H1 (cell line): ENCODE results near the gene AFG1L. TPM values are rescaled to one million over a fixed set of nuclear protein-coding genes. Genes with fewer than 3 reads are reported as not detected.

Experiments used
- CTCF ChIA-PET: fragments of 300-600 bp; sonication (Branson Sonifier 250); formaldehyde crosslinking; loops from one replicate; lab custom pipeline; 2021; ENCODE audit not compliant: partially characterized antibody; lab: Charles Lee
- POLR2A ChIA-PET: fragments of 300-600 bp; sonication (Branson Sonifier 250); formaldehyde crosslinking; loops from one replicate; lab custom pipeline; 2021; ENCODE audit warnings: inconsistent platforms; ENCODE audit not compliant: partially characterized antibody; lab: Charles Lee
- DNase-seq, 2 experiments: peaks; one replicate each; pipeline versions ENCODE4 v3.0.0 to v3.0.0-alpha.2; 2010 to 2022; ENCODE audit warnings: low spot score in 2 of 2, low read depth in 1 of 2, mixed read lengths in 1 of 2
- FAIRE-seq: peaks from 2 replicates; lab custom pipeline; 2011; peaks lifted over from hg19 to GRCh38; lab: Jason Lieb, UNC
- H2AFZ ChIP-seq: 2 replicates; pipeline ENCODE4 v1.8.1; 2012; ENCODE audit warnings: low read length, inconsistent platforms
- H2AK5ac ChIP-seq: 2 replicates; pipeline ENCODE4 v1.6.1; 2013; ENCODE audit warnings: low read depth, low read length
- H2BK120ac ChIP-seq: replicated peaks from 2 replicates; pipeline ENCODE3; 2013; ENCODE audit warnings: low read depth, low read length, inconsistent platforms
- H2BK12ac ChIP-seq: 2 replicates; pipeline ENCODE4 v1.6.1; 2013; ENCODE audit warnings: low read depth, low read length
- H2BK15ac ChIP-seq: 2 replicates; pipeline ENCODE4 v1.6.1; 2013; ENCODE audit warnings: low read length
- H2BK20ac ChIP-seq: 2 replicates; pipeline ENCODE4 v1.6.1; 2013; ENCODE audit warnings: low read length
- H2BK5ac ChIP-seq: 2 replicates; pipeline ENCODE4 v1.6.1; 2013; ENCODE audit warnings: low read depth, low read length
- H3K14ac ChIP-seq: 2 replicates; pipeline ENCODE4 v1.6.1; 2013; ENCODE audit warnings: inconsistent platforms; ENCODE audit not compliant: insufficient read length
- H3K18ac ChIP-seq: 2 replicates; pipeline ENCODE4 v1.6.1; 2013; ENCODE audit warnings: low read length; ENCODE audit errors: extremely low read depth
- H3K23ac ChIP-seq: 2 replicates; pipeline ENCODE4 v1.6.1; 2013; ENCODE audit warnings: inconsistent platforms; ENCODE audit not compliant: insufficient read length
- H3K23me2 ChIP-seq: 2 replicates; pipeline ENCODE4 v1.6.1; 2013; ENCODE audit warnings: low read depth, low read length
- H3K27ac ChIP-seq: 2 replicates; pipeline ENCODE4 v1.6.1; 2011; ENCODE audit warnings: low read depth, low read length, inconsistent platforms
- H3K27me3 ChIP-seq, 4 experiments: replicated peaks in 1 of 4; 1 replicate in 1 of 4; 2 replicates in 3 of 4; pipeline versions ENCODE4 v1.6.1 to v1.8.1; 2011 to 2013; ENCODE audit warnings: low read length in 3 of 4, mild to moderate bottlenecking in 3 of 4, inconsistent platforms in 2 of 4, mixed read lengths in 2 of 4, moderate library complexity in 1 of 4; ENCODE audit not compliant: control insufficient read depth in 3 of 4, insufficient read depth in 3 of 4; ENCODE audit errors: extremely low read depth in 1 of 4
- H3K36me3 ChIP-seq, 4 experiments: 2 replicates each; pipeline versions ENCODE4 v1.6.1 to v1.8.1; 2011 to 2013; ENCODE audit warnings: mild to moderate bottlenecking in 4 of 4, low read length in 3 of 4, moderate library complexity in 2 of 4, control low read depth in 1 of 4, inconsistent platforms in 1 of 4; ENCODE audit not compliant: insufficient read depth in 4 of 4, control insufficient read depth in 2 of 4
- H3K4ac ChIP-seq: replicated peaks from 2 replicates; pipeline ENCODE3; 2013; ENCODE audit warnings: low read length, low read depth, mixed read lengths, inconsistent platforms; ENCODE audit not compliant: insufficient read length
- H3K4me1 ChIP-seq, 4 experiments: replicated peaks in 1 of 4; 1 replicate in 1 of 4; 2 replicates in 3 of 4; pipeline versions ENCODE4 v1.6.1 to v1.8.1; 2011 to 2013; ENCODE audit warnings: low read length in 3 of 4, inconsistent platforms in 2 of 4, mixed read lengths in 1 of 4; ENCODE audit not compliant: insufficient read depth in 4 of 4, control insufficient read depth in 3 of 4
- H3K4me2 ChIP-seq, 2 experiments: 2 replicates each; pipeline versions ENCODE4 v1.6.1 to v1.8.1; 2011 to 2013; ENCODE audit warnings: low read depth in 2 of 2, low read length in 2 of 2, control low read depth in 1 of 2, inconsistent platforms in 1 of 2, mild to moderate bottlenecking in 1 of 2; ENCODE audit not compliant: insufficient read depth in 1 of 2
- H3K4me3 ChIP-seq, 4 experiments: fragments of 200-600, 300-600 bp in 1 of 4; sonication (generic), shearing (Covaris generic), sonication (Bioruptor Twin) in 1 of 4; 2 replicates each; pipeline versions ENCODE4 v1.5.1 to v1.8.1; 2011 to 2016; ENCODE audit warnings: low read length in 4 of 4, low read depth in 3 of 4, control low read depth in 2 of 4, inconsistent platforms in 2 of 4, mild to moderate bottlenecking in 2 of 4, mixed read lengths in 1 of 4, moderate library complexity in 1 of 4; ENCODE audit not compliant: insufficient read depth in 2 of 4; ENCODE audit errors: extremely low read depth in 1 of 4
- H3K56ac ChIP-seq: replicated peaks from 2 replicates; pipeline ENCODE3; 2013; ENCODE audit warnings: low read depth, mild to moderate bottlenecking, mixed read lengths, low read length, inconsistent platforms; ENCODE audit not compliant: insufficient read length
- H3K79me1 ChIP-seq: 2 replicates; pipeline ENCODE4 v1.6.1; 2013; ENCODE audit warnings: low read depth, low read length, control low read depth
- H3K79me2 ChIP-seq, 2 experiments: 2 replicates each; pipeline versions ENCODE4 v1.6.1 to v1.8.1; 2012 to 2013; ENCODE audit warnings: low read length in 2 of 2, mild to moderate bottlenecking in 2 of 2, inconsistent platforms in 1 of 2; ENCODE audit not compliant: insufficient read depth in 2 of 2, control insufficient read depth in 1 of 2
- H3K9ac ChIP-seq, 4 experiments: replicated peaks in 1 of 4; 1 replicate in 1 of 4; 2 replicates in 3 of 4; pipeline versions ENCODE4 v1.6.1 to v1.8.1; 2011 to 2013; ENCODE audit warnings: low read depth in 3 of 4, low read length in 3 of 4, control low read depth in 2 of 4, mild to moderate bottlenecking in 2 of 4, moderate library complexity in 2 of 4, inconsistent platforms in 1 of 4; ENCODE audit errors: extremely low read depth in 1 of 4
- H3K9me3 ChIP-seq, 2 experiments: 2 replicates each; pipeline versions ENCODE4 v1.6.1 to v1.8.1; 2012 to 2013; ENCODE audit warnings: mild to moderate bottlenecking in 2 of 2, moderate library complexity in 2 of 2, control low read depth in 1 of 2, inconsistent platforms in 1 of 2, low read depth in 1 of 2, low read length in 1 of 2, mixed read lengths in 1 of 2; ENCODE audit not compliant: insufficient read depth in 2 of 2
- H4K20me1 ChIP-seq, 2 experiments: replicated peaks in 1 of 2; 2 replicates each; pipeline versions ENCODE3 to v1.8.1; 2011 to 2013; ENCODE audit warnings: inconsistent platforms in 2 of 2, low read length in 2 of 2, mild to moderate bottlenecking in 1 of 2; ENCODE audit not compliant: insufficient read depth in 2 of 2, control insufficient read depth in 1 of 2
- H4K5ac ChIP-seq: 2 replicates; pipeline ENCODE4 v1.6.1; 2013; ENCODE audit warnings: low read length, low read depth, mixed read lengths, inconsistent platforms; ENCODE audit not compliant: insufficient read length
- H4K8ac ChIP-seq: 2 replicates; pipeline ENCODE4 v1.8.0; 2013; ENCODE audit warnings: mild to moderate bottlenecking, moderate library complexity, low read length, inconsistent platforms; ENCODE audit not compliant: insufficient read depth; ENCODE audit errors: extremely low read depth
- H4K91ac ChIP-seq: replicated peaks from 2 replicates; pipeline ENCODE3; 2013; ENCODE audit warnings: low read length, mixed read lengths, inconsistent platforms; ENCODE audit not compliant: insufficient read length
- EGR1 ChIP-seq: IDR thresholded peaks from 2 replicates; pipeline ENCODE4 v1.6.1; 2011; ENCODE audit warnings: low read depth, low read length, borderline replicate concordance
- GABPA ChIP-seq: IDR thresholded peaks from 2 replicates; pipeline ENCODE4 v1.6.1; 2011; ENCODE audit warnings: mild to moderate bottlenecking, low read length, moderate library complexity, borderline replicate concordance; ENCODE audit not compliant: insufficient read depth
- HDAC2 ChIP-seq, 2 experiments: fragments of 300-600 bp in 1 of 2; sonication (generic) in 1 of 2; IDR thresholded peaks; 2 replicates each; pipeline ENCODE4 v1.6.1; 2011 to 2012; ENCODE audit warnings: low read depth in 2 of 2, low read length in 2 of 2, mild to moderate bottlenecking in 2 of 2, moderate library complexity in 2 of 2, borderline replicate concordance in 1 of 2, inconsistent platforms in 1 of 2
- NANOG ChIP-seq: IDR thresholded peaks from 2 replicates; pipeline ENCODE4 v1.6.1; 2011; ENCODE audit warnings: low read length, low read depth, mild to moderate bottlenecking, inconsistent platforms; ENCODE audit not compliant: insufficient read depth, poor library complexity, severe bottlenecking
- POLR2A ChIP-seq, 2 experiments: IDR thresholded peaks; 1 replicate in 1 of 2; 2 replicates in 1 of 2; pipeline ENCODE4 v1.6.1; 2011; ENCODE audit warnings: low read depth in 2 of 2, low read length in 2 of 2, mild to moderate bottlenecking in 2 of 2; ENCODE audit errors: control extremely low read depth in 1 of 2
- RFX5 ChIP-seq: IDR thresholded peaks from 2 replicates; pipeline ENCODE4 v1.6.1; 2011; ENCODE audit warnings: low read depth, low read length, improper control_type of control experiment, borderline replicate concordance
- SAP30 ChIP-seq: fragments of 300-600 bp; sonication (generic); IDR thresholded peaks from 2 replicates; pipeline ENCODE4 v1.7.1; 2012; ENCODE audit warnings: low read length, moderate library complexity, mild to moderate bottlenecking, inconsistent platforms; ENCODE audit not compliant: insufficient read depth, insufficient replicate concordance
- SIN3A ChIP-seq, 2 experiments: IDR thresholded peaks in 1 of 2; conservative IDR thresholded peaks in 1 of 2; 2 replicates each; pipeline ENCODE4 v1.6.1; 2011 to 2012; ENCODE audit warnings: low read length in 2 of 2, improper control_type of control experiment in 1 of 2, low read depth in 1 of 2, mild to moderate bottlenecking in 1 of 2
- USF2 ChIP-seq: IDR thresholded peaks from 2 replicates; pipeline ENCODE4 v1.6.1; 2011; ENCODE audit warnings: low read length, improper control_type of control experiment
- WGBS, 2 experiments: shearing (Covaris generic) in 1 of 2; methylation state at CpG; one replicate each; pipeline versions ENCODE4 v1.1.6 to v1.1.7; 2013 to 2015; ENCODE audit warnings: low lambda C conversion rate in 2 of 2, mixed read lengths in 2 of 2, inconsistent platforms in 1 of 2, low coverage in 1 of 2, missing lambda C conversion rate in 1 of 2; ENCODE audit not compliant: insufficient replicate concordance in 2 of 2, insufficient coverage in 1 of 2, insufficient read length in 1 of 2; ENCODE audit errors: extremely low coverage in 1 of 2, missing lambda C conversion rate in 1 of 2; 5-methylcytosine and 5-hydroxymethylcytosine counted together
- polyA plus RNA-seq, 7 experiments: library from polyadenylated mRNA; depleted of rRNA in 3 of 7; stranded (reverse) in 5 of 7; unstranded in 2 of 7; fragments of >200 nt in 5 of 7; fragments of 200-250 nt in 2 of 7; gene quantifications; 1 replicate in 5 of 7; 2 replicates in 1 of 7; 4 replicates in 1 of 7; pipeline versions ENCODE4 v1.2.1 to v1.2.3, GENCODE V29; 2011 to 2013; ENCODE audit warnings: missing spikeins in 2 of 7, mixed read lengths in 2 of 7
- total RNA-seq: library from RNA; stranded (reverse); fragmentation: NEBNext Ultra II Directional; extraction: Animal tissue kit (Norgen Biotek cat#: 25700); gene quantifications from 2 replicates; pipeline ENCODE4 v1.2.1, GENCODE V29; 2021

The AFG1L gene
- total and polyA plus RNA-seq, 2 of the 8 experiments (the other 6 are each of a cell fraction or from before 2014, with no cell fraction given) = 0.98 to 5.7 TPM

DNA sequence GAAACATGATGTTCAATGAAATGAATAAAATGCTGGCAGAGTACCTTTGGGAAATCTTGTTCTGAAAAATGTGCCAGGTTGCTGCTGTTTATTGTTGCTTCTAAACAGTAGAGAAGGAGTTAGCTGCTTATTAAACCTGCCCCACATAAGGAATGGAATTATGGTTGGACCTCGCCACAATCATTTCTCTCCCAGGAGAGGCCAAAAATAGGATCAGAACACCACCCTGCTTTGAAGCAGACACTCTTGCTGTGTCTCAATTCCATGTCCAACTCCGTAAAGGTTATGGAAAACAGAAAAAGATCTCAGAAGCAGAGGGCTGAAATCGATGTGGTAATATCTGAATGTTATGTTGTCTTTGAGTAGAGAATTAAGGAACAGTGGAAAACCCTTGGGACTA is 27.9 kb downstream of the AFG1L start:
- FAIRE-seq (no peak), DNase-seq (no peak)
- no peak overlapping the region for H2BK12ac ChIP-seq
- CTCF ChIA-PET = interaction anchor here (1.2 kb wide), 1 partner anchor 71 kb away, joined by 4 read pairs; no protein-coding TSS in a partner anchor
- no peak overlapping the region for H3K4me3 ChIP-seq
- no peak overlapping the region for H4K8ac ChIP-seq
- H2BK20ac ChIP-seq = no peak overlapping the region
- H3K27me3 ChIP-seq = no peaks in the 10 kb centered on the region
- H4K20me1 ChIP-seq = no peaks in the 10 kb centered on the region
- no peak overlapping the region for H4K91ac ChIP-seq
- no peak overlapping the region for H3K4me2 ChIP-seq
- no peak overlapping the region for H3K14ac ChIP-seq
- WGBS, 2 experiments = 92% methylated on average over 3 of the region's 3 CpGs; no CpG with 5 or more reads in 1 of the 2 experiments
- no peaks in the 10 kb centered on the region for H3K4me1 ChIP-seq
- H3K56ac ChIP-seq = no peak overlapping the region
- no peaks in the 10 kb centered on the region for H3K23me2 ChIP-seq
- no peak overlapping the region for H2BK15ac ChIP-seq
- no peak overlapping the region for H2BK5ac ChIP-seq
- no peaks in the 10 kb centered on the region for H3K79me2 ChIP-seq
- no peak overlapping the region for H2AFZ ChIP-seq
- no peak overlapping the region for H3K4ac ChIP-seq
- TF ChIP-seq RFX5 (no peak), POLR2A (IDR thresholded peaks at IDR 0.05; ENCODE audit: control extremely low read depth in 1 of 2, low read depth in 2 of 2, low read length in 2 of 2) (no peak), NANOG (no peak), SAP30 (no peak), GABPA (no peak), USF2 (no peak), SIN3A (conservative IDR thresholded peaks at IDR 0.05 in 1 of 2, IDR thresholded peaks at IDR 0.05 in 1 of 2; ENCODE audit: low read depth in 1 of 2, low read length in 2 of 2) (no peak), HDAC2 (IDR thresholded peaks at IDR 0.05; ENCODE audit: borderline replicate concordance in 1 of 2, low read depth in 2 of 2, low read length in 2 of 2) (no peak), EGR1 (no peak)
- H3K9ac ChIP-seq = no peak overlapping the region
- H3K36me3 ChIP-seq = no peaks in the 10 kb centered on the region; a peak in 1 of 8 replicates
- no peak overlapping the region for H3K27ac ChIP-seq
- H3K23ac ChIP-seq = no peak overlapping the region
- H4K5ac ChIP-seq = no peak overlapping the region
- no peaks in the 10 kb centered on the region for H3K9me3 ChIP-seq
- no peak overlapping the region for H2BK120ac ChIP-seq
- H2AK5ac ChIP-seq = no peak overlapping the region
- no peaks in the 10 kb centered on the region for H3K79me1 ChIP-seq
- POLR2A ChIA-PET = no interaction called here
- H3K18ac ChIP-seq = no peak overlapping the region
